Spleen (tissue), 11 donors: ENCODE results near the gene LYRM1. TPM values are rescaled to one million over a fixed set of nuclear protein-coding genes. Genes with fewer than 3 reads are reported as not detected.

ENCODE experiments used
- DNase-seq: peaks from one replicate; pipeline ENCODE4 v3.0.0-alpha.2; 2020
- H3K27ac ChIP-seq, 8 donors: fragments of 200-600 bp; sonication (generic) in 7 of 8; 1 replicate in 4 of 8; 2 replicates in 4 of 8; pipeline versions ENCODE4 v1.5.0 to v1.8.0; 2016 to 2021; ENCODE audit warnings: inconsistent platforms in 4 of 8, mild to moderate bottlenecking in 4 of 8, moderate library complexity in 1 of 8
- H3K27me3 ChIP-seq, 7 donors: fragments of 200-600 bp; sonication (generic) in 6 of 7; replicated peaks in 1 of 7; 1 replicate in 4 of 7; 2 replicates in 3 of 7; pipeline versions ENCODE4 v1.5.0 to v1.8.0; 2016 to 2021; ENCODE audit warnings: inconsistent platforms in 3 of 7, mild to moderate bottlenecking in 1 of 7
- H3K36me3 ChIP-seq, 6 donors: fragments of 200-600 bp; sonication (generic) in 5 of 6; 1 replicate in 4 of 6; 2 replicates in 2 of 6; pipeline versions ENCODE4 v1.5.0 to v1.8.0; 2016 to 2021; ENCODE audit warnings: inconsistent platforms in 2 of 6
- H3K4me1 ChIP-seq, 6 donors: fragments of 200-600 bp; sonication (generic) in 5 of 6; 1 replicate in 3 of 6; 2 replicates in 3 of 6; pipeline versions ENCODE4 v1.5.0 to v1.8.0; 2016 to 2021; ENCODE audit warnings: inconsistent platforms in 3 of 6
- H3K4me3 ChIP-seq, 8 donors: fragments of 200-600 bp; sonication (generic) in 7 of 8; 1 replicate in 4 of 8; 2 replicates in 4 of 8; pipeline versions ENCODE4 v1.5.0 to v1.8.0; 2016 to 2021; ENCODE audit warnings: inconsistent platforms in 4 of 8, mild to moderate bottlenecking in 4 of 8, moderate library complexity in 2 of 8
- H3K9me3 ChIP-seq, 8 donors: fragments of 200-600 bp; sonication (generic) in 7 of 8; 1 replicate in 4 of 8; 2 replicates in 4 of 8; pipeline versions ENCODE4 v1.5.0 to v1.8.0; 2016 to 2021; ENCODE audit warnings: inconsistent platforms in 4 of 8
- POLR2A ChIP-seq, 3 donors: fragments of 450-650 bp; IDR thresholded peaks; one replicate each; pipeline ENCODE4 v1.5.1; 2017; ENCODE audit warnings: antibody characterized with exemption in 3 of 3, mild to moderate bottlenecking in 1 of 3
- POLR2AphosphoS5 ChIP-seq, 3 donors: sonication (generic); formaldehyde crosslinking; IDR thresholded peaks; one replicate each; pipeline ENCODE4 v1.5.1; 2017; ENCODE audit warnings: antibody characterized with exemption in 3 of 3
- WGBS, 5 donors: extraction: QIAGEN DNeasy Blood & Tissue Kit in 3 of 5; methylation state at CpG; one replicate each; pipeline versions ENCODE4 v1.1.5 to v1.1.7; 2013 to 2018; 5-methylcytosine and 5-hydroxymethylcytosine counted together
- intact Hi-C: fragments of 100-400 bp; cut with DNase I; formaldehyde crosslinking; loops from one replicate; pipeline ENCODE4 v1.15.0; 2023; ENCODE audit warnings: low total_unique reads
- polyA plus RNA-seq, 3 donors: library from polyadenylated mRNA; stranded (reverse); fragments of 200-250 nt; gene quantifications; one replicate each; pipeline ENCODE4 v1.2.1, GENCODE V29; 2013
- total RNA-seq, 7 donors: library from RNA; depleted of rRNA in 3 of 7; stranded (reverse); fragments of >200 nt in 3 of 7; fragmentation: NEBNext Ultra II Directional in 4 of 7; extraction: Animal tissue kit (Norgen Biotek cat#: 25700) in 4 of 7; gene quantifications; one replicate each; pipeline versions ENCODE4 v1.1.0 to v1.2.1, GENCODE V29; 2016 to 2021
- TF ChIP-seq, protein P1 (sequence below), 11 experiments: fragments of 200-600 bp in 7 of 11; fragments of 450-650 bp in 4 of 11; sonication (generic) in 4 of 11; IDR thresholded peaks in 8 of 11; conservative IDR thresholded peaks in 3 of 11; 1 replicate in 7 of 11; 2 replicates in 4 of 11; pipeline versions ENCODE4 v1.4.0 to v1.8.0; 2016 to 2021; ENCODE audit warnings: antibody characterized with exemption in 11 of 11, inconsistent platforms in 4 of 11, mild to moderate bottlenecking in 1 of 11
- donor health status: healthy with polysubstance abuse.
- donor health status: DM: no; HTN: no; CAD: no; lungs with moderate emphysema.
- donor health status: DM: no; HTN: no; CAD: no.
- donor health status: Bipolar disorder and iron deficiency.
- donor health status: healthy.
- donor health status: DM: no; HTN: no; CAD: no.
- donor health status: DM: yes; HTN: yes; CAD: no.

Gene LYRM1
- total and polyA plus RNA-seq, 10 donors: 15.3 to 47.2 (median 23.3) TPM

GRCh38 chr16:20949660-20950059, 49.1 kb downstream of the LYRM1 start:
- WGBS, 5 donors: 72 to 91% (median 88%) methylated on average over 3 of the region's 3 CpGs
- no peak overlapping the region for H3K27ac ChIP-seq

GRCh38 chr16:20950294-20950693, 49.7 kb downstream of the LYRM1 start:
- intact Hi-C loops: no loop called here
- H3K27ac ChIP-seq: no peak overlapping the region
- DNase-seq: no peak
- 82 to 91% (median 83%) methylated on average over 4 of the region's 4 CpGs for WGBS, 5 donors
- H3K27me3 ChIP-seq: no peaks in the 10 kb centered on the region
- no peaks in the 10 kb centered on the region for H3K36me3 ChIP-seq
- H3K4me1 ChIP-seq: no peaks in the 10 kb centered on the region
- no peak overlapping the region for H3K4me3 ChIP-seq
- H3K9me3 ChIP-seq: no peaks in the 10 kb centered on the region
- TF ChIP-seq POLR2A (IDR thresholded peaks at IDR 0.05) (no peak), POLR2AphosphoS5 (IDR thresholded peaks at IDR 0.05) (no peak)
- TF ChIP-seq, protein P1, sequence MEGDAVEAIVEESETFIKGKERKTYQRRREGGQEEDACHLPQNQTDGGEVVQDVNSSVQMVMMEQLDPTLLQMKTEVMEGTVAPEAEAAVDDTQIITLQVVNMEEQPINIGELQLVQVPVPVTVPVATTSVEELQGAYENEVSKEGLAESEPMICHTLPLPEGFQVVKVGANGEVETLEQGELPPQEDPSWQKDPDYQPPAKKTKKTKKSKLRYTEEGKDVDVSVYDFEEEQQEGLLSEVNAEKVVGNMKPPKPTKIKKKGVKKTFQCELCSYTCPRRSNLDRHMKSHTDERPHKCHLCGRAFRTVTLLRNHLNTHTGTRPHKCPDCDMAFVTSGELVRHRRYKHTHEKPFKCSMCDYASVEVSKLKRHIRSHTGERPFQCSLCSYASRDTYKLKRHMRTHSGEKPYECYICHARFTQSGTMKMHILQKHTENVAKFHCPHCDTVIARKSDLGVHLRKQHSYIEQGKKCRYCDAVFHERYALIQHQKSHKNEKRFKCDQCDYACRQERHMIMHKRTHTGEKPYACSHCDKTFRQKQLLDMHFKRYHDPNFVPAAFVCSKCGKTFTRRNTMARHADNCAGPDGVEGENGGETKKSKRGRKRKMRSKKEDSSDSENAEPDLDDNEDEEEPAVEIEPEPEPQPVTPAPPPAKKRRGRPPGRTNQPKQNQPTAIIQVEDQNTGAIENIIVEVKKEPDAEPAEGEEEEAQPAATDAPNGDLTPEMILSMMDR (IDR thresholded peaks at IDR 0.05 in 8 of 11, conservative IDR thresholded peaks at IDR 0.05 in 3 of 11): no peak

More at GRCh38 chr16:20949660-20950059, 49.1 kb downstream of the LYRM1 start:
- intact Hi-C loops: no loop called here
- no peak for DNase-seq
- Histone ChIP-seq H3K4me3 (no peak overlapping the region), H3K9me3 (no peaks in the 10 kb centered on the region), H3K27me3 (no peaks in the 10 kb centered on the region), H3K4me1 (no peaks in the 10 kb centered on the region), H3K36me3 (no peaks in the 10 kb centered on the region)
- TF ChIP-seq POLR2A (IDR thresholded peaks at IDR 0.05) (no peak), POLR2AphosphoS5 (IDR thresholded peaks at IDR 0.05) (no peak)
- TF ChIP-seq, protein P1 (IDR thresholded peaks at IDR 0.05 in 8 of 11, conservative IDR thresholded peaks at IDR 0.05 in 3 of 11): no peak

DNA sequence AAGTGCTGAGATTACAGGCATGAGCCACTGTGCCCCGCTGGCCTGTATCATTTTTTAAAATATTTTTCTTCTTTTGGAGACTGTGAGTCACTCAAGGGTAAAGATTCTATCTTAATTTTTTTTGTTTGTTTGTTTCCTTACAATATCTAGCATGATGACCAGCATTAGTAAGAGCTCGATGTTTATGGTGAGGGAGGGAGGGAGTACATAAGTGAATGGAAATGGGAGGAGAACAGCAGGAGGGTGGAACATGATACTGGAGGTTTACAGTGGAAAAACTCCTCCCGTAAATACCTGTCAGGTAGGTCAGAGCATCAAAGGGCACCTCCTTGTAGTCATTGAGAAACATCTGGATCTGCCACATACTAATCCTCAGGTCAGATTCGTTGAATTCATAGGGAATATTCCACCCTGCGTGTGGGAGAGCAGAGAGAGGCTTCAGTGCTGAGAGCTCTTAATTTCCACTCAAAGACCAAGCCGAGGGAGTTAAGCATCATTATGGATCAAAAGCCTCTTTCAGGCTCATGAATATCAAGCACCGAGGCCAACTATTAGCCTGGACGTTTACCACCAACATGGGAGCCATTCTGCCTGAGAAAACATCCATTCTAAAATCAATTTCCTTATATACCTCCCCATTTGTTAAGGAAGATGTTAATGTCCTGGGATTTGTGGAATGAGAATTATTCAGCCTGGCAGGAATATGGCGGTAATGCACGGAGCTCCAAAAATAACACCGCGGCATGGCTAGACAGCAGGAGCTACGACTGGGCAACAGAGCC, 51.8 kb downstream of the LYRM1 start:
- Histone ChIP-seq H3K4me3 (no peak overlapping the region), H3K36me3 (no peaks in the 10 kb centered on the region), H3K4me1 (no peaks in the 10 kb centered on the region), H3K9me3 (no peaks in the 10 kb centered on the region), H3K27me3 (no peaks in the 10 kb centered on the region), H3K27ac (no peak overlapping the region)
- intact Hi-C loops: no loop called here
- 75 to 88% (median 83%) methylated on average over 13 of the region's 13 CpGs for WGBS, 5 donors
- TF ChIP-seq POLR2AphosphoS5 (IDR thresholded peaks at IDR 0.05) (no peak), POLR2A (IDR thresholded peaks at IDR 0.05) (no peak)
- TF ChIP-seq, protein P1 (IDR thresholded peaks at IDR 0.05 in 8 of 11, conservative IDR thresholded peaks at IDR 0.05 in 3 of 11): no peak
- DNase-seq: no peak

DNA sequence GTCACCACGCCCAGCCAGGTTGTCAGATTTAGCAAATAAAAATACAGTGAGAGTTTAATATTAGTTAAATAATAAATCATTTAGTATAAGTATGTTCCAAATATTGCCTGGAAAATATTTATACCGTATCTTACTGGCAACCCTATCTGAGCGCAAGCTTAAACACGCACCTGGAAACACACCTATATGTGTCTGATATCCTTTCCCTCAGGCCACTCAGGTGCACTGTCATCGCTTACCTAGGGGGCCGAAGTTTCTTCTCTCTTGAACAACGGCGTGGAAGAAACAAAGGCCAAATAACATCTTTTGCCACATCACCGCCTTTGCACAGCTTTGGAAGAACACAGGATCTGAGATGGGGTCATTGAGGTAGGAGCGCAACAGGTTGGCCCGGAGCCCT, 54.0 kb downstream of the LYRM1 start:
- 88 to 97% (median 96%) methylated on average over 11 of the region's 11 CpGs for WGBS, 5 donors

More for the DNA sequence above, 54.0 kb downstream of the LYRM1 start:
- intact Hi-C loops: no loop called here
- H3K9me3 ChIP-seq: no peaks in the 10 kb centered on the region
- no peak overlapping the region for H3K27ac ChIP-seq
- H3K4me3 ChIP-seq: no peak overlapping the region
- H3K36me3 ChIP-seq: no peaks in the 10 kb centered on the region
- no peaks in the 10 kb centered on the region for H3K27me3 ChIP-seq
- TF ChIP-seq POLR2AphosphoS5 (IDR thresholded peaks at IDR 0.05) (no peak), POLR2A (IDR thresholded peaks at IDR 0.05) (no peak)
- TF ChIP-seq, protein P1 (IDR thresholded peaks at IDR 0.05 in 8 of 11, conservative IDR thresholded peaks at IDR 0.05 in 3 of 11): no peak
- DNase-seq: no peak
- H3K4me1 ChIP-seq: no peaks in the 10 kb centered on the region
